Hepatic stellate cell (primary cell): ENCODE results near the gene MKNK2.
A peak's percentile ranks its signal among the peaks of the same experiment; 100 is the strongest.

Experiments used
- DNase-seq: peaks from one replicate; pipeline ENCODE4 v3.0.0; 2011; ENCODE audit warnings: low spot score

MKNK2 gene

DNA sequence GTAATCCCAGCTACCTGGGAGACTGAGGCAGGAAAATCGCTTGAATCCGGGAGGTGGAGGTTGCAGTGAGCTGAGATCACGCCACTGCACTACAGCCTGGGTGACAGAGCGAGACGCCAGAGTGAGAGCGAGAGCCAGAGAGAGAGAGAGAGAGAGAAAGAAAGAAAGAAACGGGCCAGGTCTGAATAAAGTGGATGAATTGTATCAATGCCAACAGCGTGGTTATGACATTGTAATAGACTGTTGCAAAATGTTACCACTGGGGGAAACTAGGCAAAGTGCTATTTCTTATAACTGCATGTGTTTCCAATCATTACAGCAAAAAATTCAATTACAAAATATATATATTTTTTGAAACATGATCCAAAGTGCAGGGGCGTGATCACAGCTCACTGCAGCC lies 23.7 kb downstream of the MKNK2 start:
- DNase-seq = no peak

DNA sequence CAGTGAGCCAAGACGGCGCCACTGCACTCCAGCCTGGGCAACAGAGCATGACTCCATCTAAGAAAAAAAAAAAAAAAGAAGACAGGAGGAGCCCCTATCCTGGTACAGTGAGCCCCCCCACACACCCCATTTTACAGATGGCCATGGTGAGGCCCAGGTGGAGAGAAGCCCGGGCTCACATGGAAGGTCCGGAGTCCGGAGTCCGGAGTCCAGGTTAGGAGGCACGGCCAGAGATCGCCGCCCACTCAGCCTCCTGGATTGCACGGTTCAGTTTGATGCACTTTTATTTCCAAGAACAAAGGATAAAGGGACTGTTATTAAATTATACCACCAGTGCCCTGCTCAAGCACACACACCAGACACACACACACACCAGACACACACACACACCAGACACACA lies 24.3 kb downstream of the MKNK2 start:
- DNase-seq = no peak

DNA sequence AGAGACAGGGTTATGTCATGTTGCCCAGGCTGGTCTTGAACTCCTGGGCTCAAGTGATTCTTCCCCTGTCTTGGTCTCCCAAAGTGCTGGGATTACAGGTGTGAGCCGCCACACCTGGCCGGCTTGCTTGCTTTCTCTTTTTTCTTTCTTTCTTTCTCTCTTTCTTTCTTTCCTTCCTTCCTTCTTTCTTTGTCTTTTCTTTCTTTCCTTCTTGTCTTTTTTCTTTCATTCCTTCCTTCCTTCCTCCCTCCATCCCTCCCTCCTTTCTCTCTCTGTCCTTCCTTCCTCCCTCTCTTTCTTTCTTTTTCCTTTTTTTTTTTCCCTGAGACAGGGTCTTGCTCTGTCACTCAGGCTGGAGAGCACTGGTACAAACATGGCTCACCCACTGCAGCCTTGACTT lies 28.8 kb downstream of the MKNK2 start:
- DNase-seq = no peak

DNA sequence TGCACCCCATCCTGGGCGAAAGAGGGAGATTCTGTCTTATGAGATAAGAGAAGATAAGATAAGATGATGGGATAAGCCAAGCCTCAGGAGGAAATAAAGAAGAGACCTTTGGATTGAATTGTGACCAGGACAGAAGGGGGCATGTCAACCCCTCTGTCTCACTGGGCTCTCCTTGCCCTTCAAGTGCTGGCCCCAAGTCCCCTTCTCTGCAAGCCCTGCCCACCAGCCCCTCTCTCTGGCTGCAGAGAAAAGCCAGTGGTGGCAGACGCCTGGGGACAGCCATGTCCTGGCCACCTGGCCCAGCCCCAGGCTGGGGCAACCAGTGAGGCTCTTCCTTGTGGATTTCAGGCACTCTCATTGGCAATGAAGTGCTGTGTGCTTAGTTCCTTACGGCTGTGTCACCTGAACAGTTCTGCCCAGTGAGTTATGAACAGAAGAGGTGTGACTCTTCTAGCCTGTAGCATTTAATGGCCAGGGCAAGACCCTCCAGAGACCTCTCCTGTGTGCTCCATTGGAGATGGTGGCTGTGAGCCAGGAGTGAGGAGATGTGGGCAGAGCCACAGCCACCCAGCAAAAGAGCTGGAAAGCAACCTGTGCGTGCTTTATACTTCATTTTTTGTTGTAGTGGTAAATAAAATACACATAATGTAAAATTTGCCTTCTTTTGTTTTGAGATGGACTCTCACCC lies 29.4 kb downstream of the MKNK2 start:
- no peak for DNase-seq

DNA sequence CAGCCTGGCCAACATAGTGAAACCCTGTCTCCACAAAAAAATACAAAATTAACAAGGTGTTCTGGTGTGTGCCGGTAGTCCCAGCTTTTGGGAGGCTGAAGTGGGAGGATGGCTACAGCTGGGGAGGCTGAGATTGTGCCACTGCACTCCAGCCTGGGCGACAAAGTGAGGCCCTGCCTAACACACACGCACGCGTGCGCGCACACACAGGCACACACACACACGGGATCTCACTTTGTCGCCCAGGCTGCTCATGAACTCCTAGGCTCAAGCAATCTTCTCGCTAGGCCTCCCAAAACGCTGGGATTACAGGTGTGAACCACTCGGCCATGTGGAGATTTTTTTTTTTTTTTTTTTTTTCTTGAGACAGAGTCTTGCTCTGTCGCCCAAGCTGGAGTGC lies 32.3 kb downstream of the MKNK2 start:
- no peak for DNase-seq

DNA sequence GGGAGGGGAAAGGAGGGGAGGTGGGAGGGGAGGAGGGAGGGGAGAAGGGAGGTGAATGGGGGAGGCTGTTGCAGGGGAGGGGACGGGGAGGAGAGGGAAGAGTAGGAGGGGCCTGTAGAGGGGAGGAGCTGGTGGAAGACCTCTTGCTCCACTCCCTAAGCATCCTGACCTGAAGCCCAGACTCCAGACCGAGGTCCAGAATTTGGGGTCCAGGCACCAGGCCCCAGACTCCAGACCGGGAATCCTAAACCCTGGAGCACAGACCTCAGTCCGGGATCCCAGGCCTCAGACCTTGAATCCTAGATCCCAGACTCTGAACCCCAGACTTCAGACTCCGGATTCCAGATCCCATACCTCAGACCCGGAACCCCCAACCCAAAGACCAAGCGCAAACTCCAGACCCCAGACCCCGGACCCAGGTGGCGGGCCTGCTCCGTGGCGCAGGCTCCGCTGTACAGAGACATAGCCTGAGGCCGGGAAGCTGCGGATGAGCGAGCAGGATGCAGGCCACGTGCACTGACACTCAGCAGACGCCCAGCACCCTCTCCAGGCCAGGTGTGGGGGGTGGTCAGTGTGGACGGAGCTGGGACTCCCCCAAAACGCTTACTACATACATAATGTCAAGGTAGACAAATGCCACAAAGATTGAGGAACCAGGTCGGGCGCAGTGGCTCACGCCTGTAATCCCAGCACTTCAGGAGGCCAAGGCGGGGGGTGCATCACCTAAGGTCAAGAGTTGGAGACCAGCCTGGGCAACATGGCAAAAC lies 34.8 kb downstream of the MKNK2 start:
- DNase-seq = peak; percentile 92

DNA sequence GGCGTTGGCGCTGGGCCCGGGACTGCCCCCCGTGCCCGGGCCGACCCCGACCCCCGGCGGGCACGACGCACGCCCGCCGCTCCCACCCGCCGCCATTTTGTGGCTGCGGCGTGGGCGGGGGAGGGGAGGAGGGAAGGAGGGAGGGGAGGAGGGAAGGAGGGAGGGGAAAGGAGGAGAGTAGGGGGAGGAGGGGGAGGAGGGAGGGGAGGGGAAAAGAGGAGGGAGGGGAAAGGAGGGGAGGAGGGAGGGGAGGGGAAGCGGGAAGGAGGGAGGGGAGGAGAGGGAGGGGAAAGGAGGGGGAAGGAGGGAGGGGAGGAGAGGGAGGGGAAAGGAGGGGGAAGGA lies 35.5 kb downstream of the MKNK2 start, which contains the start of gene BTBD2:
TSS of gene BTBD2 (minus strand) at position 107 of the 343 bp plus-strand sequence. CDS start at position 96, 11 bp downstream.
- peak; percentile 51 for DNase-seq

DNA sequence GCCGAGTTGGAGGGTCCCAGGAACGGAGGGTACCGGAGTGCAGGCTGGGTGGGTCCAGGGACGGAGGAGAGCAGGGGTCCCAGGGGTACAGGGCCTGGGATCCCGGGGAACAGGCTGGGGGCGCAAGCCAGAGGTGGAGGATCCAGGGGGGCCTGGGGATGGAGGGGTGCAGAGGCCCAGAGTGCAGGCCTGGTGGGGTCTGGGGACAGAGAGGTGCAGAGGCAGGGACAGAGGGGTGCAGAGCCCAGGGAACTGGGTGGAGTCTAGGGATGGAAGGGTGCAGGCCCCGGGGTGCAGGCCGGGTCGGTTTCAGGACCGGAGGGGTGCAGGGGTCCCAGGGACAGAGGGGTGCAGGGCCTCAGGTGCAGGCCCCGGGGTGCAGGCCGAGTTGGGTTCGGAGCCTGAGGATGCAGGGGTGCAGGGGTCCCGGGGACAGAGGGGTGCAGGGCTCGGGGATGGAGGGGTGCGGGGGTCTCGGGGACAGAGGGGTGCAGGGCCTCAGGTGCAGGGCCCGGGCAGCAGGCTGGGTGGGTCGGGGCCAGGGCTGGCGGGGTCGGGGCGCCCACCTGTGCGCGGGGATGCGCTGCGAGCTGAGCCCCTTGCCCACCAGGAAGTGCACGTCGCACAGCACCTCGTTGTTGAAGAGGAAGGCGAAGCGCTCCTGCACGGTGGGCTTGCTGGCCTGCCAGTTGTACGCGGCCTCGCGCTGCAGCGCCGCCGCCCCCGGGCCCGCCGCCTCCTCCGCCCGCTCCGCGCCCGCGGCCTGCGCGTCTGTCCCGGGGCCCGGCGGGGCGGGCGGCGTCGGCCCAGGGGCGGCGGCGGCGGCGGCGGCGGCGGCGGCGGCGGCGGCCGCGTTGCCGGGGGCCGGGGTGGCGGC lies 36.1 kb downstream of the MKNK2 start:
- DNase-seq = peak; percentile 72

DNA sequence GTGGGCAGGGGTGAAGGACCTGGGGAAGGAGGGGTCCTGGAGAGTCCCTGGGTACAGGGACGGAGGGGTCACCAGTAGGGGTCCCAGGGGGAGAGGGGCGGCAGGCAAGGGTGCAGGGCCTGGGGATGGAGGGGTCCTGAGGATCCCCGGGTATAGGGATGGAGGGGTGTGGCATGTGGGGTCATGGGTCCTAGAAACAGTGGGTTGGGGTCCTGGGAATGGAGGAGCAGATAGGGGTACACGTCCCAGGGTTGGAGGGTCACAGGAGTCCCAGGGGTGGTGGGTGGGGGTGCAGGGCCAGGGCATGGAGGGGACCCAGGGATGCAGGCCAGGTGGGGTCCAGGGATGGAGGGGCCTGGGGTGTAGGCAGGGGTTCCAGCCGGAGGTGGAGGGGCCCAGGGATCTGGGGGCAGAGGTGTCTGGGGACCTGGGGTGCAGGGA lies 36.9 kb downstream of the MKNK2 start:
- no peak for DNase-seq

DNA sequence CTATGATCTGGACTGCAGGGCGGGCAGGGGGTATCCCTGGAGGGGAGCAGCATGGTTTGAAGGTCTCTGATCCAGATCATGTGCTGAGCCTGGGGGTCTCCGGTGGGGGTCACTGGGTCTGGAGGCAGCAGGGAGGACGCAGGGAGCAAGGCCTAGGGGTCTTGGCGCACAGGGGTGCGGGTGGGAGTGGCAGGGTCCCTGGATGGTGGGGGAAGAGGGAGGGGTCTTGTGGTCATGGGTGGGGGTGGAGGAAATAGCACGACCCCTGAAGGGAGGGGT lies 37.4 kb downstream of the MKNK2 start:
- DNase-seq = no peak

DNA sequence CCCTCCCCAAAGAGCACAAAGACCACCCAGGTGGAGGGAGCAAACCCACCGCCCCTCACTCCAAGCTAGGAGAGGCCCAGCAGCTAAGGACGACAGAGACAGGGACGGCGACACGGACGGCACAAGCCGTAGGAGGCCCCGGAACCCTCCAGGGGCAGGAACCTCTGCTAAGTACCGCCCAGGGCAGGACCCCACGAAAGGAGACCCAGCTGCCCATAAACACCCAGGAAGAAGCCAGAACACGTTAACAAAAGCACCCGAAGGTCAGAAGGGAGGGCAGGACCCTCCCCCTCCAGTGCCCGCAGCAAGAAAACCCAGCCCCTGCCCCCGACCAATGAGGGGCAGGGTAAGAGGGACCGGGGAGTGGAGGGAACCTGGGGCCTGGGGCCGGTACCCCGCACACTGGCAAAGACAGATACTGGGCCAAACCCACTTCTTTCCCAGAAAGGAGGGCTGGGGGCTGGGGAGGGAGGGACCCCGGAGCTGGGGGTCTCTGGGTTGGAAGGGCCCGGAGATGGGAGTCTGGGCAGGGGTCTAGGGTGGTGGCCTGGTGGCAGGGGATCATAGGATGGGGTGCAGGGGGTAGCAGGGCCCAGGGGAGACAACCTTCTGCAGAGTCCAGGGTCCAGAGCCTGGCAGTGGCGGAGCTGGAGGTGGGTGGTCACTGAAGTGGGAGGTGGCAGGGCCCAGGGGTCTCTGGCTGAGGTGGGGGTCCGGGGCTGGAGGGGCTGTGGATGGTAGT lies 37.9 kb downstream of the MKNK2 start:
- DNase-seq = no peak

DNA sequence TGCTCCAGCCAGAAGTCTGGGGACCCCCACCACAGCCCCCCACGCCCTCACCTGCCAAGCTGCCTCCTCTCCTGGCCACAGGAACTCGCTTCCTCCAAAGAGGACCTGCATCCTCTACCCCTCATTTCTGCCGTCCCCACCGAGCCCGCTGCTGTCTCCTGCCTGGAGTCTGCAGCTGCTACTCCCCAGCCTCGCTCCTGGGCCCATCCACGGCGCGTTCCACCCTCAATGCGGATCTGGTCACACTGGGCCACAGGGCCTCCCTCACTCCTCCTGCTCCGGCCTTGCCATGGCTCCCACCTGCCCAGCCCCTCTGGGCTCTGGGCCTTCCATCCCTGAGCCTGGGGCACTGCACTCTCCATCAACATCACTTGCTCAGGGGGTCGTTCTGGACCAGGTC lies 39.9 kb downstream of the MKNK2 start:
- DNase-seq = no peak

DNA sequence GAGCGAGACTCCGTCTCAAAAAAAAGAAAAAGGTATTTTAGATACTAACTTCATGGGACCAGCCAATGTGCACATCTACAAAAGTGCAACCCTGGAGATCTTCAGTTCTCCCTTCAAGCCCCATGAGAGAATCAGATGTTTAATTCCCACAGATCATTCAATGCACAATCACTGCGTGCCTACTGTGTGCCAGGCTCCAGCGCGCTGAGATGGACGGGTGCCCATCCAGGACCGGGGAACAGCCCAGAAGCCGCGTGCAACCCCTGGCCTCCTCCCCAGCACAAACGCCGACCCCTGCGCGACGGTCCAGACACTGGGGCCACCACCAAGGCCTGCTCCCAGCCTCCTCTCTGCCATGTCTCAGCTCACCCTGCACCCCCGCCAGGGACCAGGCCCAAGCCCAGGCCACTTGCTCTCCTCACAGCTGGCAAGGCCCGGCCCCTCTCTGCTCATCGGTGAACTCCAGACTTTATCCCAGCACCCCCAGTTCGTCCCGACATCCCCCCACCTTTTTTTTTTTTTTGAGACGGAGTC lies 40.8 kb downstream of the MKNK2 start:
- no peak for DNase-seq

DNA sequence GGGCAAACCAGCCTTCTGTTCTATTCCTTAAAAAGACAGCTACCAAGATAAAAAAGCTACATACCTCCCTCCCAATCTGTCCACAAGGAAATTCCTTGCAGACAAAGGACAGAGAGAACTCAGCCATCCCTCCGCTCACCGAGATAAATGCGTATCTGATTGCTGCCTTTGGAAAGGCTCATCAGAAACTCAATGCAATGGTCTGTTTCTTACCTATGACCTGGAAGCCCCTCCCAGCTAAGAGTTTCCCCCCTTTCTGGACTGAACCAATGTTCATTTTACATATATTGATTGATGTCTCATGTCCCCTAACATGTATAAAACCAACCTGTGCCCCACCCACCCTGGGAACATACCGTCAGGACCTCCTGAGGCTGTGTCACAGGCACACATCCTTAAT lies 47.2 kb downstream of the MKNK2 start:
- DNase-seq = no peak

DNA sequence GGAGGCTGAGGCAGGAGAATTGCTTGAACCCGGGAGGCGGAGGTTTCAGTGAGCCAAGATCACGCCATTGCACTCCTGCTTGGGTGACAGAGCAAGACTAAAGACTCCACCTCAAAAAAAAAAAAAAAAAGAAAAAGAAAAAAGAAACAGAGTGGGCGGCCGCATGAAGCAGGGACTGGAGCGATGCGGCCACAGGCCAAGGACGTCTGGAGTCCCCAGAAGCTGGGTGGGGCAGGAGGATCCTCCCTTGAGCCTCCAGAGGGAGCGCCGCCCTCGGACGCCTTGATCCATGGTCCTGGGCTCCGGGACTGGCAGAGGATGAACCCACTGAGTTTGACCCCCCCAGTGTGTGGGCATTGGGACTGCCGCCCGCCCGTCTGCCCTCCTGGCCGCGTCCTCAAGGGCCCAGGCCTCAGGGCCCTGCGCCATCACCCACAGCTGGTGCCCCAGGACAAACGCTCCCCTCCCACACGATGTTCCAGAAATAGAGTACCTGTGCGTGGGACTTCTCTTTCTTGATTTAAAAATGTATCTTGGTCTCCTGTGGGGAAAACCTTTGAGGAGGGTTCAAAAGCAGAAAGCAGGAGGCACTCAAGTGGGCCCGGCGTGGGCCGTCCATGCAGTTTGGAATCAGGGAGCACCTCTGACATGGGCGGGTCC lies 51.1 kb downstream of the MKNK2 start:
- DNase-seq = no peak

DNA sequence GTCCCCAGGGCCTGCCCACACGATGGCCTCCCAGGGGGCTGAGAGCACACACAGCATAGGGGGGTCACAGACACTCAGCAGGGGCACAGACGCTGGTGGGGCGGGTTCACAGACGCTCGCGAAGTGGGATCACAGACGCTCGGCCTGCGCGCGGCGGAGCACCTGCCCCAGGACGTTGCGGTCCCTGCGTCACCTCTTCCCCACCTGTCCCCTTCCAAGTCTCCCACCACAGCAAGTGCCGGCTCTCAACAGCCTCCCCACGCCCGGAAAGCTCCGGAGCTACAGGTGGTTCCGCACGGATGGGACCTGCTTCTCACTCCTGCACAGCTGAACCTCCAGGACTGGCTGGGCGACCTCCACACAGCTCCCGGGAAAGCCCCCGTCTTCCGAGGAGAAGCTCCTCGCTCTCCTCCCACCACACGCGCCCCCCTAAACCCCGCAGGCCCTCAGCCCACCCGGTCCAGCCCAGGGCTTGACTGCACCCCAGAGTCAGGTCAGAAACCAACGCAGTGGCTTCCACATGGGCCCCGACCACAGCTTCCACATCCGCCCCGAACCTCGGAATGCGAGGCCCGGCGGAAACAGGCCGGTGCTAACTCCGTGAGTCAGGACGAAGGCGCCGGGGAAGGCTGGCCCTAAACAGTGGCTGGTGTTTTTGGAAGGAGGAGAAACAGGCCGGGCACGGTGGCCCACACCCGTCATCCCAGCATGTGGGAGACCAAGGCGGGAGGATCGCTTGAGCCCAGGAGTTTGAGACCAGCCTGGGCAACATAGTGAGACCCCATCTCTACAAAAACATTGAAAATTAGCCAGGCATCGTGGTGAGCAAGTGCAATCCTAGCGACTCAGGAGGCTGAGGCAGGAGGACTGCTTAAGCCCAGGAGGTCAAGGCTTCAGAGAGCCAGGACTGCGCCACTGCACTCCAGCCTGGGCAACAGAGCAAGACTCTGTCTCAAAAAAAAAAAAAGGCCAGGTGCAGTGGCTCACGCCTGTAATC lies 52.0 kb downstream of the MKNK2 start:
- no peak for DNase-seq

DNA sequence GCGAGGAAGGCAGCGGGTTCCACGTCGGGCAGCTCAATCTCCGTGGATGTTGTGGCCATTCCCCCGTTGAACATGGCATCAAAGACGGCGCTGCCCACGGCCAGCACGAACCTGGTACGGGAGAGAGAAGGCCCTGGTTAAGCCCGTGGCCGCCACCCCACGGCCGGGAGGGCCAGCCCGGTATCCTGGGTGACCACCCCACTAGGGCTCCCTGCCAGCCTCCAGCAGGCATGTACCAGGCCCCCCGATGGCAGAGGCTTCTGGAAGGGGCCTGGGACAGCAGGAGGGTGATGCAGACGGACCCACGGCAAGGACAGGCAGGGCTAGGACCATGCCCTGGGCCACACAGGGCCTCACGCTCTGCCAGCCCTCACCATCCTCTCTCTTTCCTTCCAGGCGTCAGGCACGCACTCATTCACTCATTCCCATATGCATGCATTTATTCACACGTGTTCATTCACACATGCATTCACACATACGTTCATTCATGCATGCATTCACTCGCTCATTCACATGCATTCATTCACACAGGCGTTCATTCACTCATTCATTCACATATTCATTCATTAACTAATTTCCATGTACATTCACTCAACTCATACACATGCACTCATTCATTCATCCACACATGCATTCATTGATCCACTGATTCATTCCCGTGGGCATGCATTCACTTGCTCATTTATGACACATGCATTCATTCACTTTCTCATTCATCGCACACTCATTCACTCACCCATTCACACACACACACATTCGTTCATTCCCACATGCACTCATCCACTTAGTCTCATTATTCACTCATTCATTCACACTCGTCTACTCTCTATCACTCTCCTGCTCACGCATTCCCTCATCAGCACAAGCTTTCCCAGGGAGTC lies 53.5 kb downstream of the MKNK2 start:
- DNase-seq = no peak

DNA sequence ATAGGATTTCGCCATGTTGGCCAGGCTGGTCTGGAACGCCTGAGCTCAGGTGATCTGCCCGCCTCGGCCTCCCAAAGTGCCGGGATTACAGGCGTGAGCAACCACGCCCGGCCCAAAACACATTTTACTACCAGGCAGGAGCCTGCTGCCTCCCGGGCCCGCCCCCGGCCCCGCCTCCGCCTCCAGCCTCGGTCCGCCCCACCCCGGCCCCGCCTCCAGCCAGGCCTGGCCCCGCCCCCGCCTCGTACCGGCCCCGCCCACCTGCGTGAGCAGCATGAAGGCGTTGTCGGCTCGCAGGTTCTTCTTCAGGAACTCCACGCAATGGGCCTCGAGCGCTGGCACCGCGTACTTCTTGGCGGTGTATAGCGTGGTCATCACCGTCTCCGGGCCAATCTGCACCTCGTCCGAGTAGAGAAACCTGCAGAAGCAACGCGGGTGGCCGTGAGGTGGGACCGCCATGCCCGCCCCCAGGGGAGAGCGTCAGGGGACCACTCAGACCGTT lies 58.2 kb downstream of the MKNK2 start:
- DNase-seq = no peak
